Stimulated activated CD8-positive, alpha-beta memory T cell treated with anti-CD3 and anti-CD28 coated beads, Interleukin-4, amount 100 ng/mL, for 1 hour (primary cell): ENCODE results near the gene FOXK2.

Source experiments
- DNase-seq, 2 donors: peaks; one replicate each; pipeline ENCODE4 v3.0.0-alpha.2; 2020; ENCODE audit warnings: low read depth in 2 of 2, low spot score in 1 of 2

FOXK2 gene

GRCh38 chr17:82588266-82589175, 69.0 kb downstream of the FOXK2 start:
- no peak for DNase-seq

GRCh38 chr17:82589851-82590180, 70.3 kb downstream of the FOXK2 start:
- DNase-seq: no peak

- no peak for DNase-seq
These were observed 70.7 kb downstream of the FOXK2 start for GRCh38 chr17:82590216-82590615.

GRCh38 chr17:82590881-82591539, 71.5 kb downstream of the FOXK2 start:
- DNase-seq: no peak

- no peak for DNase-seq
These were observed 72.8 kb downstream of the FOXK2 start for GRCh38 chr17:82592289-82592766.

GRCh38 chr17:82592767-82593589, 73.4 kb downstream of the FOXK2 start:
- peak in 1 of 2 donors; percentile 21 for DNase-seq

GRCh38 chr17:82593590-82594087, 74.1 kb downstream of the FOXK2 start:
- DNase-seq: no peak

GRCh38 chr17:82594571-82594970, 75.0 kb downstream of the FOXK2 start:
- DNase-seq: no peak

GRCh38 chr17:82595893-82596292, 76.4 kb downstream of the FOXK2 start:
- no peak for DNase-seq

GRCh38 chr17:82596296-82596695, 76.8 kb downstream of the FOXK2 start:
- no peak for DNase-seq

- no peak for DNase-seq
These were observed 77.5 kb downstream of the FOXK2 start for GRCh38 chr17:82596837-82597672.

- no peak for DNase-seq
These were observed 79.0 kb downstream of the FOXK2 start for GRCh38 chr17:82598256-82599119.

- DNase-seq: no peak
These were observed 80.4 kb downstream of the FOXK2 start for GRCh38 chr17:82599674-82600661.

GRCh38 chr17:82600731-82601446, 81.4 kb downstream of the FOXK2 start:
- no peak for DNase-seq

GRCh38 chr17:82601447-82602000, 82.0 kb downstream of the FOXK2 start:
- no peak for DNase-seq

- no peak for DNase-seq
These were observed 83.0 kb downstream of the FOXK2 start for GRCh38 chr17:82602487-82602886.

- DNase-seq: no peak
These were observed 83.6 kb downstream of the FOXK2 start for GRCh38 chr17:82602986-82603710.
